GM18861 (cell line): ENCODE data around the gene CBL.
A peak's percentile ranks its signal among the peaks of the same experiment; 100 is the strongest.
"Not testable (repeated sequence)": the region's sequence is repeated elsewhere in the genome, so short reads cannot be mapped to it uniquely, and the experiment has no call there.

ENCODE experiments used
- ATAC-seq: cut with Tn5 transposase; IDR thresholded peaks from one replicate; pipeline ENCODE4 v1.9.1; 2021; ENCODE audit not compliant: unreplicated experiment

CBL gene

GRCh38 chr11:119205574-119206510, at the start of gene CBL:
Gene CBL (plus strand): TSS chr11:119206339. CDS start chr11:119206418, 79 bp downstream.
- ATAC-seq: peak; percentile 72

- no peak for ATAC-seq
These were observed 49.6 kb upstream of the CBL start for GRCh38 chr11:119156496-119156895.

- no peak for ATAC-seq
These were observed 49.1 kb upstream of the CBL start for GRCh38 chr11:119157063-119157462.

GRCh38 chr11:119158467-119158866, 47.7 kb upstream of the CBL start:
- no peak for ATAC-seq

- ATAC-seq: no peak
These were observed 46.0 kb upstream of the CBL start for GRCh38 chr11:119160151-119160550.

GRCh38 chr11:119161871-119162270, 44.3 kb upstream of the CBL start:
- no peak for ATAC-seq

- ATAC-seq: no peak
These were observed 39.6 kb upstream of the CBL start for GRCh38 chr11:119166368-119167076.

- ATAC-seq: not testable (repeated sequence)
These were observed 39.1 kb upstream of the CBL start for GRCh38 chr11:119167077-119167458.

GRCh38 chr11:119167933-119168332, 38.2 kb upstream of the CBL start:
- no peak for ATAC-seq

GRCh38 chr11:119168471-119169281, 37.5 kb upstream of the CBL start, which contains the start of gene NLRX1:
Gene NLRX1 (plus strand): TSS chr11:119168725. CDS start chr11:119171404, 2,679 bp downstream.
- ATAC-seq: peak; percentile 84

GRCh38 chr11:119169282-119169719, 36.8 kb upstream of the CBL start:
- ATAC-seq: no peak

- no peak for ATAC-seq
These were observed 33.6 kb upstream of the CBL start for GRCh38 chr11:119172513-119172912.

GRCh38 chr11:119173453-119173852, 32.7 kb upstream of the CBL start:
- ATAC-seq: no peak

- ATAC-seq: no peak
These were observed 30.6 kb upstream of the CBL start for GRCh38 chr11:119175493-119176077.

GRCh38 chr11:119178166-119178680, 27.9 kb upstream of the CBL start:
- no peak for ATAC-seq

- no peak for ATAC-seq
These were observed 26.8 kb upstream of the CBL start for GRCh38 chr11:119179342-119179741.

GRCh38 chr11:119179983-119180382, 26.2 kb upstream of the CBL start:
- no peak for ATAC-seq

- ATAC-seq: no peak
These were observed 25.1 kb upstream of the CBL start for GRCh38 chr11:119180729-119181676.

GRCh38 chr11:119181677-119182412, 24.3 kb upstream of the CBL start:
- no peak for ATAC-seq
